GM23248 (cell line): ENCODE results near the gene FOXD1. TPM values are rescaled to one million over a fixed set of nuclear protein-coding genes. Genes with fewer than 3 reads are reported as not detected.

Experiments used
- DNase-seq: peaks from one replicate; pipeline ENCODE4 v3.0.0-alpha.2; 2015
- H2AFZ ChIP-seq: fragments of 200-600 bp; sonication (generic); 2 replicates; pipeline ENCODE4 v1.6.1; 2016; ENCODE audit warnings: antibody characterized with exemption
- H3F3A ChIP-seq: fragments of 200-600 bp; sonication (generic); 2 replicates; pipeline ENCODE4 v1.6.1; 2016; ENCODE audit warnings: mild to moderate bottlenecking, antibody characterized with exemption, mixed run types; ENCODE audit not compliant: insufficient read depth
- H3K27ac ChIP-seq: fragments of 200-600 bp; sonication (generic); 2 replicates; pipeline ENCODE4 v1.5.1; 2016; ENCODE audit warnings: mild to moderate bottlenecking
- H3K27me3 ChIP-seq: fragments of 200-600 bp; sonication (generic); replicated peaks from 2 replicates; pipeline ENCODE4 v1.6.1; 2016; ENCODE audit warnings: mild to moderate bottlenecking; ENCODE audit not compliant: insufficient read depth
- H3K36me3 ChIP-seq: fragments of 200-600 bp; sonication (generic); 2 replicates; pipeline ENCODE4 v1.6.1; 2016; ENCODE audit warnings: low read depth, mild to moderate bottlenecking
- H3K4me1 ChIP-seq: fragments of 200-600 bp; sonication (generic); 2 replicates; pipeline ENCODE4 v1.6.1; 2016; ENCODE audit warnings: mild to moderate bottlenecking; ENCODE audit not compliant: insufficient read depth
- H3K4me2 ChIP-seq: fragments of 200-600 bp; sonication (generic); one replicate; pipeline ENCODE4 v1.6.1; 2016; ENCODE audit warnings: mild to moderate bottlenecking; ENCODE audit not compliant: unreplicated experiment
- H3K4me3 ChIP-seq: fragments of 200-600 bp; sonication (generic); 2 replicates; pipeline ENCODE4 v1.5.1; 2016; ENCODE audit warnings: mild to moderate bottlenecking
- H3K79me2 ChIP-seq: fragments of 200-600 bp; sonication (generic); 2 replicates; pipeline ENCODE4 v1.6.1; 2016; ENCODE audit warnings: mild to moderate bottlenecking; ENCODE audit not compliant: insufficient read depth
- H3K9ac ChIP-seq: fragments of 200-600 bp; sonication (generic); 2 replicates; pipeline ENCODE4 v1.6.1; 2016; ENCODE audit warnings: mild to moderate bottlenecking
- H3K9me2 ChIP-seq: fragments of 200-600 bp; sonication (generic); 2 replicates; pipeline ENCODE4 v1.6.1; 2016; ENCODE audit warnings: mixed run types, mild to moderate bottlenecking, moderate library complexity; ENCODE audit not compliant: insufficient read depth
- H3K9me3 ChIP-seq: fragments of 200-600 bp; sonication (generic); one replicate; pipeline ENCODE4 v1.6.1; 2017; ENCODE audit warnings: low read depth
- H4K20me1 ChIP-seq: fragments of 200-600 bp; sonication (generic); 2 replicates; pipeline ENCODE4 v1.6.0; 2016; ENCODE audit not compliant: insufficient read depth
- EZH2 ChIP-seq: fragments of 200-600 bp; sonication (generic); IDR thresholded peaks from 2 replicates; pipeline ENCODE4 v1.6.1; 2018; ENCODE audit warnings: antibody characterized with exemption, mild to moderate bottlenecking; ENCODE audit not compliant: insufficient read depth, poor library complexity, severe bottlenecking
- EZH2phosphoT487 ChIP-seq: fragments of 200-600 bp; sonication (generic); IDR thresholded peaks from 2 replicates; pipeline ENCODE4 v1.6.1; 2018; ENCODE audit warnings: antibody characterized with exemption, moderate library complexity, mild to moderate bottlenecking, low read depth; ENCODE audit not compliant: insufficient read depth
- WGBS, 2 experiments: methylation state at CpG; one replicate each; pipeline ENCODE4 v1.1.6; 2015 to 2017; ENCODE audit warnings: low lambda C conversion rate in 2 of 2, low coverage in 1 of 2; ENCODE audit errors: missing lambda C conversion rate in 2 of 2; 5-methylcytosine and 5-hydroxymethylcytosine counted together
- in situ Hi-C: fragments of 300-500 bp; cut with MboI; formaldehyde crosslinking; loops from 2 replicates; pipeline ENCODE4 v1.15.0; 2020
- polyA plus RNA-seq: library from polyadenylated mRNA; unstranded; fragments of >200 nt; fragmentation: Nextera tagmentation; extraction: Ambion mirVana; gene quantifications from 2 replicates; pipeline ENCODE4 v1.2.1, GENCODE V29; 2016
- total RNA-seq: library from RNA; depleted of rRNA; stranded (reverse); fragments of >200 nt; shearing (Covaris generic); gene quantifications from 2 replicates; pipeline ENCODE4 v1.2.3, GENCODE V29; 2014

Gene FOXD1
- total and polyA plus RNA-seq, 2 experiments from 2014 or later = 8.0 to 53.9 TPM

GRCh38 chr5:73442231-73442811 is 6.3 kb downstream of the FOXD1 start:
- no peak for TF ChIP-seq EZH2
- no peak for TF ChIP-seq EZH2phosphoT487
- Histone ChIP-seq H4K20me1 (no peaks in the 10 kb centered on the region), H3K27me3 (no peaks in the 10 kb centered on the region), H3K36me3 (peaks cover 29% of the 10 kb centered on the region), H3K9me3 (no peaks in the 10 kb centered on the region), H3K79me2 (peaks cover 85% of the 10 kb centered on the region), H2AFZ (no peak overlapping the region), H3F3A (peaks cover 54% of the 10 kb centered on the region), H3K9ac (no peak overlapping the region), H3K9me2 (no peaks in the 10 kb centered on the region), H3K27ac (0 out of 2 replicates have a peak overlapping the region, but pooled peaks have one; percentile 16), H3K4me3 (no peak overlapping the region), H3K4me2 (no peak overlapping the region), H3K4me1 (peaks cover 57% of the 10 kb centered on the region)
- in situ Hi-C loops = loop anchor here (5.0 to 25.0 kb wide), 3 partner anchors 130 to 348 kb away; no protein-coding TSS in a partner anchor
- peak; percentile 3 for DNase-seq
- WGBS, 2 experiments = 89 to 92% methylated on average over 7 of the region's 7 CpGs

DNA sequence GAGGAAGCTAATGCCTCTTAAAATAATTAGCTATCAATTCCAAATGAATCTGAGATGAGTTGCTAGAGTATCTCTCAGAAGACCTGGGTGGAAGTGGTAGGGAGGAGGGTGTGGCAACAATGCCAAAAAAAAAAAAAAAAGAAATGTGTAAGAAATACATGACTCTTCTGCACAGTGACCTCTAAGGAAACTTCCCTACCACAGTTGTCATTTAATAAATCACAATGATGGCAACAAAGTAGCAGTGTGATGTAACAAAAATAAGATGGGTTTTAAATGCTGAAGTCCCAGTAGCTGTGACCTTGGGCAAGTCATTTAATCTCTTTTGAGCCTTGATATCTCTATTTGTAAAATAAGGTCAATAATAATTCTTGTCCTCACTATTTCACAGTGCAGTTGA is 7.2 kb downstream of the FOXD1 start:
- peak; percentile 35 for DNase-seq
- no peaks in the 10 kb centered on the region for H3K27me3 ChIP-seq
- TF ChIP-seq EZH2phosphoT487 (no peak), EZH2 (no peak)
- H3K27ac ChIP-seq = 0 out of 2 replicates have a peak overlapping the region, but pooled peaks have one; percentile 16
- no peak overlapping the region for H3K4me3 ChIP-seq
- no peak overlapping the region for H3K9ac ChIP-seq
- H2AFZ ChIP-seq = no peak overlapping the region
- H3K36me3 ChIP-seq = peaks cover 25% of the 10 kb centered on the region
- no peaks in the 10 kb centered on the region for H3K9me3 ChIP-seq
- in situ Hi-C loops = loop anchor here (5.0 to 25.0 kb wide), 3 partner anchors 129 to 347 kb away; no protein-coding TSS in a partner anchor
- H4K20me1 ChIP-seq = no peaks in the 10 kb centered on the region
- no peak overlapping the region for H3K4me2 ChIP-seq
- H3K4me1 ChIP-seq = peaks cover 57% of the 10 kb centered on the region
- peaks cover 79% of the 10 kb centered on the region for H3K79me2 ChIP-seq
- no peaks in the 10 kb centered on the region for H3K9me2 ChIP-seq
- peaks cover 52% of the 10 kb centered on the region for H3F3A ChIP-seq

DNA sequence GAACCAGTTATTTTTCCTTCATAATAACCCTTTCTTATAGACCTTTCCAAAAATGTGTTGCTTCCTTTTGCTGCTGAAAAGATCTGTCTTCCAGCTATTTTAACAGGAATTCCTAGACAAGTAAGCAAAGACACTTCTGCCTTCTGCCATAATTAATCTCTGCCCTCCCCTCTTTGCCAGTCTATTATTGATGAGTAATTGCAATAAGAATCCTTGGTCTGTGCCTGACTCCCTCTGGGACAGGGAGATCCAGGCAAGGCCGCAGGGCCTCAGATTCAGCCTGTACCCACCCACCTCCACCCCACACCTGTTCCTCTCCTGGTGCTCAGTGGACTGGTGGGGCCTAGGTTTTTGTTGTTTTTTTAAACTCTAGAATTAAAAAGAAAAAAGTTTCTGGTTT is 8.3 kb downstream of the FOXD1 start:
- no peak overlapping the region for H3K9ac ChIP-seq
- DNase-seq = peak; percentile 63
- no peak overlapping the region for H3K4me3 ChIP-seq
- WGBS, 2 experiments = 41 to 42% methylated on average over 1 of the region's 1 CpG
- 0 out of 2 replicates have a peak overlapping the region, but pooled peaks have one; percentile 0 for H3K27ac ChIP-seq
- H2AFZ ChIP-seq = no peak overlapping the region
- H3K4me2 ChIP-seq = peak overlapping the region; percentile 35
- H3K9me3 ChIP-seq = no peaks in the 10 kb centered on the region
- no peaks in the 10 kb centered on the region for H3K27me3 ChIP-seq
- peaks cover 14% of the 10 kb centered on the region for H3K36me3 ChIP-seq
- no peaks in the 10 kb centered on the region for H3K9me2 ChIP-seq
- peaks cover 45% of the 10 kb centered on the region for H3F3A ChIP-seq
- no peak for TF ChIP-seq EZH2
- TF ChIP-seq EZH2phosphoT487 = no peak
- in situ Hi-C loops = loop anchor here (5.0 to 25.0 kb wide), 3 partner anchors 128 to 345 kb away; no protein-coding TSS in a partner anchor
- peaks cover 68% of the 10 kb centered on the region for H3K79me2 ChIP-seq
- H3K4me1 ChIP-seq = peaks cover 58% of the 10 kb centered on the region
- no peaks in the 10 kb centered on the region for H4K20me1 ChIP-seq

- in situ Hi-C loops = loop anchor here (25.0 kb wide), 1 partner anchor 127 kb away; no protein-coding TSS in a partner anchor
- Histone ChIP-seq H3K36me3 (0 out of 2 replicates have a peak, but pooled peaks cover under 1% of the 10 kb centered on the region), H2AFZ (peak overlapping the region; percentile 94; the same call in 1 of the 2 replicates), H3K4me2 (peak overlapping the region; percentile 95), H4K20me1 (no peaks in the 10 kb centered on the region), H3F3A (peaks cover 46% of the 10 kb centered on the region), H3K4me1 (peaks cover 69% of the 10 kb centered on the region), H3K27ac (peak overlapping the region; percentile 81), H3K4me3 (peak overlapping the region; percentile 69), H3K27me3 (no peaks in the 10 kb centered on the region), H3K9me2 (no peaks in the 10 kb centered on the region), H3K9me3 (no peaks in the 10 kb centered on the region), H3K9ac (peak overlapping the region; percentile 86), H3K79me2 (peaks cover 54% of the 10 kb centered on the region)
- WGBS, 2 experiments = 46 to 62% methylated on average over 5 of the region's 5 CpGs
- TF ChIP-seq EZH2phosphoT487 = no peak
- TF ChIP-seq EZH2 = no peak
- DNase-seq = peak; percentile 26
Observed at GRCh38 chr5:73438645-73439470, 9.7 kb downstream of the FOXD1 start.
